H9 (cell line): ENCODE results near the gene NIN. TPM values are rescaled to one million over a fixed set of nuclear protein-coding genes. Genes with fewer than 3 reads are reported as not detected.

Source experiments
- DNase-seq: peaks from one replicate; pipeline ENCODE4 v3.0.0-alpha.2; 2017
- H2AFZ ChIP-seq: one replicate; pipeline ENCODE4 v1.6.1; 2013; ENCODE audit warnings: mild to moderate bottlenecking, low read length, control low read depth, moderate library complexity
- H2AK5ac ChIP-seq: 2 replicates; pipeline ENCODE4 v1.6.1; 2013; ENCODE audit warnings: low read length, control low read depth, mixed read lengths; ENCODE audit not compliant: insufficient read length
- H2BK120ac ChIP-seq: one replicate; pipeline ENCODE4 v1.6.1; 2013; ENCODE audit warnings: low read depth, mild to moderate bottlenecking, low read length, control low read depth, inconsistent platforms; ENCODE audit not compliant: poor library complexity, severe bottlenecking
- H2BK12ac ChIP-seq: 2 replicates; pipeline ENCODE4 v1.6.1; 2013; ENCODE audit warnings: low read length, control low read depth, mixed read lengths, low read depth; ENCODE audit not compliant: insufficient read length
- H2BK15ac ChIP-seq: 2 replicates; pipeline ENCODE4 v1.6.1; 2013; ENCODE audit warnings: low read depth, low read length, control low read depth
- H2BK20ac ChIP-seq: one replicate; pipeline ENCODE4 v1.6.1; 2013; ENCODE audit warnings: low read depth, mild to moderate bottlenecking, low read length, control low read depth, inconsistent platforms; ENCODE audit not compliant: poor library complexity, severe bottlenecking
- H2BK5ac ChIP-seq: 2 replicates; pipeline ENCODE4 v1.6.1; 2013; ENCODE audit warnings: low read length, control low read depth, mixed read lengths; ENCODE audit not compliant: insufficient read length
- H3K14ac ChIP-seq: 2 replicates; pipeline ENCODE4 v1.6.1; 2013; ENCODE audit warnings: low read length, control low read depth; ENCODE audit not compliant: insufficient read depth
- H3K18ac ChIP-seq: 2 replicates; pipeline ENCODE4 v1.6.1; 2013; ENCODE audit warnings: low read depth, mild to moderate bottlenecking, mixed read lengths, low read length, control low read depth; ENCODE audit not compliant: insufficient read length
- H3K23ac ChIP-seq: 2 replicates; pipeline ENCODE4 v1.6.1; 2013; ENCODE audit warnings: low read length, control low read depth, mixed read lengths, low read depth; ENCODE audit not compliant: insufficient read length
- H3K23me2 ChIP-seq: 2 replicates; pipeline ENCODE4 v1.6.1; 2013; ENCODE audit warnings: low read depth, mild to moderate bottlenecking, mixed read lengths, low read length, control low read depth; ENCODE audit not compliant: insufficient read length, poor library complexity, severe bottlenecking
- H3K27ac ChIP-seq: 2 replicates; pipeline ENCODE4 v1.5.1; 2013; ENCODE audit warnings: low read length, control low read depth, mixed read lengths, low read depth; ENCODE audit not compliant: insufficient read length
- H3K27me3 ChIP-seq: 2 replicates; pipeline ENCODE4 v1.6.1; 2013; ENCODE audit warnings: low read length, control low read depth, inconsistent platforms; ENCODE audit not compliant: insufficient read depth
- H3K4ac ChIP-seq: 2 replicates; pipeline ENCODE4 v1.6.1; 2013; ENCODE audit warnings: low read depth, mild to moderate bottlenecking, control low read depth, inconsistent platforms, low read length, moderate library complexity
- H3K4me1 ChIP-seq: 2 replicates; pipeline ENCODE4 v1.6.1; 2013; ENCODE audit warnings: low read length, control low read depth, inconsistent platforms; ENCODE audit not compliant: insufficient read depth
- H3K4me2 ChIP-seq: 2 replicates; pipeline ENCODE4 v1.6.1; 2013; ENCODE audit warnings: low read length, control low read depth, mixed read lengths; ENCODE audit not compliant: insufficient read length, insufficient read depth
- H3K56ac ChIP-seq: 2 replicates; pipeline ENCODE4 v1.6.1; 2013; ENCODE audit warnings: low read depth, mild to moderate bottlenecking, mixed read lengths, low read length, control low read depth; ENCODE audit not compliant: insufficient read length
- H3K79me1 ChIP-seq: 2 replicates; pipeline ENCODE4 v1.6.1; 2013; ENCODE audit warnings: low read depth, mild to moderate bottlenecking, moderate library complexity, low read length, control low read depth, inconsistent platforms; ENCODE audit not compliant: insufficient read depth, poor library complexity, severe bottlenecking
- H3K79me2 ChIP-seq: 2 replicates; pipeline ENCODE4 v1.6.1; 2013; ENCODE audit warnings: low read length, control low read depth, inconsistent platforms; ENCODE audit not compliant: insufficient read depth
- H3K9ac ChIP-seq: 2 replicates; pipeline ENCODE4 v1.6.1; 2013; ENCODE audit warnings: low read length, control low read depth, mixed read lengths; ENCODE audit not compliant: insufficient read length; ENCODE audit errors: extremely low read depth
- H3K9me3 ChIP-seq: one replicate; pipeline ENCODE4 v1.6.1; 2013; ENCODE audit warnings: low read depth, low read length, inconsistent platforms; ENCODE audit not compliant: control insufficient read depth
- H3T11ph ChIP-seq: one replicate; pipeline ENCODE4 v1.6.1; 2013; ENCODE audit warnings: mild to moderate bottlenecking, low read length, control low read depth, inconsistent platforms
- H4K20me1 ChIP-seq: one replicate; pipeline ENCODE4 v1.6.1; 2013; ENCODE audit not compliant: control insufficient read depth, insufficient read length, insufficient read depth
- H4K5ac ChIP-seq: 2 replicates; pipeline ENCODE4 v1.6.1; 2013; ENCODE audit warnings: low read depth, mild to moderate bottlenecking, mixed read lengths, low read length, control low read depth; ENCODE audit not compliant: insufficient read length
- H4K8ac ChIP-seq: replicated peaks from 2 replicates; pipeline ENCODE4 v1.6.1; 2013; ENCODE audit warnings: low read length, control low read depth, mixed read lengths, low read depth; ENCODE audit not compliant: insufficient read length
- H4K91ac ChIP-seq: 2 replicates; pipeline ENCODE4 v1.6.1; 2013; ENCODE audit warnings: low read depth, mild to moderate bottlenecking, moderate library complexity, mixed read lengths, low read length, control low read depth; ENCODE audit not compliant: insufficient read length
- H3K27ac Mint-ChIP-seq, 3 experiments: 2 replicates in 2 of 3; 3 replicates in 1 of 3; pipeline ENCODE4 v1.8.0; 2020 to 2021; ENCODE audit warnings: mixed read lengths in 3 of 3, mild to moderate bottlenecking in 1 of 3, moderate library complexity in 1 of 3
- H3K27me3 Mint-ChIP-seq: 2 replicates; pipeline ENCODE4 v1.8.0; 2021; ENCODE audit warnings: low read depth, mild to moderate bottlenecking, moderate library complexity, mixed read lengths
- H3K36me3 Mint-ChIP-seq, 3 experiments: 2 replicates in 2 of 3; 3 replicates in 1 of 3; pipeline ENCODE4 v1.8.0; 2020 to 2021; ENCODE audit warnings: low read depth in 3 of 3, mixed read lengths in 3 of 3; ENCODE audit not compliant: insufficient read depth in 1 of 3
- H3K4me1 Mint-ChIP-seq, 2 experiments: 2 replicates each; pipeline ENCODE4 v1.8.0; 2020; ENCODE audit warnings: mixed read lengths in 2 of 2
- H3K4me3 Mint-ChIP-seq, 2 experiments: 2 replicates in 1 of 2; 3 replicates in 1 of 2; pipeline ENCODE4 v1.8.0; 2020 to 2021; ENCODE audit warnings: mild to moderate bottlenecking in 2 of 2, mixed read lengths in 2 of 2, moderate library complexity in 1 of 2
- H3K9me3 Mint-ChIP-seq, 2 experiments: 2 replicates in 1 of 2; 3 replicates in 1 of 2; pipeline ENCODE4 v1.8.0; 2020; ENCODE audit warnings: mild to moderate bottlenecking in 2 of 2, mixed read lengths in 2 of 2, moderate library complexity in 1 of 2
- CTCF ChIP-seq: fragments of 200-600 bp; sonication (generic); conservative IDR thresholded peaks from 3 replicates; pipeline ENCODE4 v1.8.0; 2021; ENCODE audit warnings: antibody characterized with exemption, mild to moderate bottlenecking
- WGBS: extraction: QIAGEN DNeasy Blood & Tissue Kit; methylation state at CpG from one replicate; pipeline ENCODE4 v1.1.7; 2013; ENCODE audit warnings: missing lambda C conversion rate, low lambda C conversion rate, mixed read lengths; ENCODE audit not compliant: insufficient read length; ENCODE audit errors: extremely low coverage; 5-methylcytosine and 5-hydroxymethylcytosine counted together
- total RNA-seq: library from RNA; stranded (reverse); gene quantifications from 2 replicates; pipeline ENCODE4 v1.2.1, GENCODE V29; 2021

NIN gene
- total RNA-seq, 1 experiment from 2014 or later = 18.4 TPM

GRCh38 chr14:50675597-50675996 is 155.4 kb downstream of the NIN start:
- H3K79me1 ChIP-seq = no peaks in the 10 kb centered on the region
- no peak overlapping the region for H2BK120ac ChIP-seq
- H3K18ac ChIP-seq = no peak overlapping the region
- Mint-ChIP-seq H3K27ac (no peak overlapping the region), H3K4me1 (peaks cover 8% of the 10 kb centered on the region in 2 experiments), H3K4me3 (no peak overlapping the region), H3K27me3 (no peaks in the 10 kb centered on the region), H3K9me3 (no peaks in the 10 kb centered on the region), H3K36me3 (no peaks in the 10 kb centered on the region)
- no peaks in the 10 kb centered on the region for H3K23me2 ChIP-seq
- no peaks in the 10 kb centered on the region for H4K20me1 ChIP-seq
- H2BK15ac ChIP-seq = no peak overlapping the region
- no peak overlapping the region for H3K14ac ChIP-seq
- no peak overlapping the region for H3K27ac ChIP-seq
- H3K9ac ChIP-seq = no peak overlapping the region
- no peak overlapping the region for H2BK5ac ChIP-seq
- H3K23ac ChIP-seq = no peak overlapping the region
- TF ChIP-seq CTCF = no peak
- no peak overlapping the region for H3K56ac ChIP-seq
- H3K9me3 ChIP-seq = no peaks in the 10 kb centered on the region
- H3K4me2 ChIP-seq = no peak overlapping the region
- no CpG with 5 or more reads among the region's 2 CpGs for WGBS
- H2AK5ac ChIP-seq = no peak overlapping the region
- no peaks in the 10 kb centered on the region for H3K27me3 ChIP-seq
- H3K4me1 ChIP-seq = no peaks in the 10 kb centered on the region
- H4K91ac ChIP-seq = no peak overlapping the region
- no peak overlapping the region for H2BK20ac ChIP-seq
- no peak overlapping the region for H3K4ac ChIP-seq
- H2BK12ac ChIP-seq = no peak overlapping the region
- H4K5ac ChIP-seq = no peak overlapping the region
- H3T11ph ChIP-seq = no peak overlapping the region
- no peak overlapping the region for H2AFZ ChIP-seq
- no peak overlapping the region for H4K8ac ChIP-seq
- H3K79me2 ChIP-seq = no peaks in the 10 kb centered on the region
- no peak for DNase-seq
